SK-N-SH (cell line): ENCODE measurements around the gene SYCN. TPM values are rescaled to one million over a fixed set of nuclear protein-coding genes. Genes with fewer than 3 reads are reported as not detected.
"Not testable (repeated sequence)": the region's sequence is repeated elsewhere in the genome, so short reads cannot be mapped to it uniquely, and the experiment has no call there.

Experiments used
- CTCF ChIA-PET: fragments of 300-600, 350-600 bp; formaldehyde crosslinking; extraction: SDS; loops from one replicate; lab custom pipeline; 2021; lab: Yijun Ruan, JAX
- POLR2A ChIA-PET: fragments of 350-600 bp; sonication (Branson Sonifier 250); formaldehyde crosslinking; extraction: SDS; loops from one replicate; lab custom pipeline; 2020; ENCODE audit warnings: antibody characterized with exemption, inconsistent platforms; lab: Yijun Ruan, JAX
- DNase-seq: peaks from one replicate; pipeline ENCODE4 v3.0.0; 2012
- H2AFZ ChIP-seq: fragments of 200-600 bp; sonication (generic); 2 replicates; pipeline ENCODE4 v1.8.1; 2016; ENCODE audit warnings: antibody characterized with exemption, mild to moderate bottlenecking, low read depth
- H3F3A ChIP-seq: fragments of 200-600 bp; sonication (generic); replicated peaks from 2 replicates; pipeline ENCODE3; 2016; ENCODE audit warnings: antibody characterized with exemption, mild to moderate bottlenecking; ENCODE audit not compliant: insufficient read depth
- H3K27ac ChIP-seq, 2 experiments: fragments of 200-500 bp in 1 of 2; fragments of 200-600 bp in 1 of 2; sonication (Bioruptor generic) in 1 of 2; sonication (generic), shearing (Covaris generic) in 1 of 2; 2 replicates each; pipeline versions ENCODE4 v1.5.1 to v1.6.1; 2014 to 2016; ENCODE audit warnings: low read depth in 2 of 2, inconsistent platforms in 1 of 2, low read length in 1 of 2, mild to moderate bottlenecking in 1 of 2, mixed read lengths in 1 of 2
- H3K27me3 ChIP-seq: fragments of 200-600 bp; sonication (generic), shearing (Covaris generic); 2 replicates; pipeline ENCODE4 v1.6.1; 2016; ENCODE audit warnings: mixed run types; ENCODE audit not compliant: insufficient read depth
- H3K36me3 ChIP-seq, 2 experiments: fragments of 200-500 bp in 1 of 2; fragments of 200-600 bp in 1 of 2; sonication (Bioruptor generic) in 1 of 2; sonication (generic) in 1 of 2; replicated peaks in 1 of 2; 2 replicates each; pipeline versions ENCODE3 to v1.5.1; 2014 to 2016; ENCODE audit warnings: low read length in 1 of 2, mild to moderate bottlenecking in 1 of 2; ENCODE audit not compliant: insufficient read depth in 2 of 2, control insufficient read depth in 1 of 2
- H3K4me1 ChIP-seq, 2 experiments: fragments of 200-500 bp in 1 of 2; fragments of 200-600 bp in 1 of 2; sonication (Bioruptor generic) in 1 of 2; sonication (generic), shearing (Covaris generic) in 1 of 2; 2 replicates each; pipeline versions ENCODE4 v1.5.1 to v1.6.1; 2014 to 2016; ENCODE audit warnings: low read depth in 1 of 2, low read length in 1 of 2, mixed run types in 1 of 2; ENCODE audit not compliant: insufficient read depth in 2 of 2, control insufficient read depth in 1 of 2
- H3K4me2 ChIP-seq: fragments of 200-600 bp; sonication (generic), shearing (Covaris generic); 2 replicates; pipeline ENCODE4 v1.6.1; 2017; ENCODE audit warnings: mixed run types
- H3K4me3 ChIP-seq, 2 experiments: fragments of 200-500 bp in 1 of 2; fragments of 200-600 bp in 1 of 2; sonication (Bioruptor generic) in 1 of 2; sonication (generic), shearing (Covaris generic) in 1 of 2; 2 replicates each; pipeline versions ENCODE4 v1.5.1 to v1.8.1; 2014 to 2016; ENCODE audit warnings: low read depth in 2 of 2, inconsistent platforms in 1 of 2, low read length in 1 of 2, mild to moderate bottlenecking in 1 of 2, mixed read lengths in 1 of 2, moderate library complexity in 1 of 2
- H3K79me2 ChIP-seq: fragments of 200-600 bp; sonication (generic); 2 replicates; pipeline ENCODE4 v1.8.1; 2017; ENCODE audit warnings: mild to moderate bottlenecking; ENCODE audit not compliant: insufficient read depth
- H3K9ac ChIP-seq: fragments of 200-600 bp; sonication (generic); 2 replicates; pipeline ENCODE4 v1.6.1; 2017; ENCODE audit warnings: mixed run types
- H3K9me2 ChIP-seq: fragments of 200-600 bp; sonication (generic); 2 replicates; pipeline ENCODE4 v1.6.1; 2017; ENCODE audit warnings: mixed run types
- H3K9me3 ChIP-seq: fragments of 200-600 bp; sonication (generic); 2 replicates; pipeline ENCODE4 v1.6.1; 2017; ENCODE audit warnings: mixed run types, mild to moderate bottlenecking, moderate library complexity
- H4K20me1 ChIP-seq: fragments of 200-600 bp; sonication (generic); 2 replicates; pipeline ENCODE4 v1.6.1; 2017; ENCODE audit warnings: mild to moderate bottlenecking, mixed run types; ENCODE audit not compliant: insufficient read depth
- CHD2 ChIP-seq: fragments of 150-350 bp; IDR thresholded peaks from 2 replicates; pipeline ENCODE4 v1.6.1; 2018; ENCODE audit warnings: low read length; ENCODE audit not compliant: partially characterized antibody
- EZH2phosphoT487 ChIP-seq: fragments of 200-600 bp; sonication (generic); IDR thresholded peaks from 2 replicates; pipeline ENCODE4 v1.6.1; 2017; ENCODE audit warnings: low read depth, mixed run types, mild to moderate bottlenecking, antibody characterized with exemption, moderate library complexity, borderline replicate concordance
- GABPA ChIP-seq: IDR thresholded peaks from 2 replicates; pipeline ENCODE4 v1.4.0; 2012; ENCODE audit warnings: low read depth, mild to moderate bottlenecking
- IRF3 ChIP-seq: fragments of 150-350 bp; IDR thresholded peaks from 2 replicates; pipeline ENCODE4 v1.6.1; 2016; ENCODE audit warnings: mild to moderate bottlenecking, low read depth, low read length
- JUND ChIP-seq: IDR thresholded peaks from 2 replicates; pipeline ENCODE4 v1.4.0; 2012
- MAX ChIP-seq: IDR thresholded peaks from 2 replicates; pipeline ENCODE4 v1.4.0; 2012; ENCODE audit warnings: low read depth
- NRF1 ChIP-seq: IDR thresholded peaks from 2 replicates; pipeline ENCODE4 v1.6.1; 2012; ENCODE audit warnings: low read depth, mild to moderate bottlenecking, low read length
- POLR2AphosphoS5 ChIP-seq: IDR thresholded peaks from 2 replicates; pipeline ENCODE4 v1.6.1; 2012; ENCODE audit warnings: low read depth, low read length
- RAD21 ChIP-seq: IDR thresholded peaks from 2 replicates; pipeline ENCODE4 v1.6.1; 2012; ENCODE audit warnings: mild to moderate bottlenecking, low read length
- REST ChIP-seq: IDR thresholded peaks from 2 replicates; pipeline ENCODE4 v1.6.1; 2012; ENCODE audit warnings: mild to moderate bottlenecking, low read depth, low read length, moderate library complexity
- RXRA ChIP-seq: IDR thresholded peaks from 2 replicates; pipeline ENCODE4 v1.4.0; 2012; ENCODE audit warnings: low read depth, mild to moderate bottlenecking, borderline replicate concordance
- TAF1 ChIP-seq: IDR thresholded peaks from 2 replicates; pipeline ENCODE4 v1.6.1; 2012; ENCODE audit warnings: low read depth, mild to moderate bottlenecking, low read length, moderate library complexity, borderline replicate concordance
- TCF12 ChIP-seq: IDR thresholded peaks from 2 replicates; pipeline ENCODE4 v1.4.0; 2012
- TEAD4 ChIP-seq: IDR thresholded peaks from 2 replicates; pipeline ENCODE4 v1.4.0; 2012; ENCODE audit warnings: mild to moderate bottlenecking, borderline replicate concordance; ENCODE audit not compliant: insufficient read depth
- USF1 ChIP-seq: IDR thresholded peaks from 2 replicates; pipeline ENCODE4 v1.4.0; 2012; ENCODE audit warnings: low read depth, borderline replicate concordance
- YY1 ChIP-seq: IDR thresholded peaks from 2 replicates; pipeline ENCODE4 v1.4.0; 2012; ENCODE audit warnings: low read depth, mild to moderate bottlenecking
- ZBTB33 ChIP-seq: IDR thresholded peaks from 2 replicates; pipeline ENCODE4 v1.4.0; 2012; ENCODE audit warnings: low read depth, borderline replicate concordance
- WGBS: methylation state at CpG from one replicate; pipeline ENCODE4 v1.1.6; 2017; ENCODE audit warnings: low lambda C conversion rate; 5-methylcytosine and 5-hydroxymethylcytosine counted together
- polyA plus RNA-seq, 3 experiments: library from polyadenylated mRNA; depleted of rRNA; stranded (reverse); fragments of >200 nt; gene quantifications; 2 replicates each; pipeline ENCODE4 v1.2.3, GENCODE V29; 2012

The SYCN gene
- polyA plus RNA-seq, 1 of the 3 experiments (the other 2 are of a cell fraction), result not detected

- Histone ChIP-seq H4K20me1 (no peaks in the 10 kb centered on the region), H3K4me2 (no peak overlapping the region), H3K79me2 (no peaks in the 10 kb centered on the region), H3K36me3 (no peaks in the 10 kb centered on the region), H3K9me3 (no peaks in the 10 kb centered on the region), H3K27me3 (no peaks in the 10 kb centered on the region; the same call in 1 of the 2 replicates), H2AFZ (no peak overlapping the region), H3K4me3 (no peak overlapping the region), H3K9me2 (no peaks in the 10 kb centered on the region), H3F3A (no peaks in the 10 kb centered on the region), H3K9ac (no peak overlapping the region), H3K27ac (no peak overlapping the region), H3K4me1 (no peaks in the 10 kb centered on the region)
- TF ChIP-seq TCF12, result no peak
- TF ChIP-seq POLR2AphosphoS5, result no peak
- TF ChIP-seq JUND, result no peak
- no peak for TF ChIP-seq ZBTB33
- TF ChIP-seq TAF1, result no peak
- TF ChIP-seq MAX, result no peak
- no peak for TF ChIP-seq RAD21
- no peak for TF ChIP-seq EZH2phosphoT487
- no peak for TF ChIP-seq USF1
- TF ChIP-seq RXRA, result no peak
- no peak for TF ChIP-seq IRF3
- no peak for TF ChIP-seq CHD2
- no peak for TF ChIP-seq NRF1
- no peak for TF ChIP-seq GABPA
- no peak for TF ChIP-seq TEAD4
- TF ChIP-seq REST, result no peak
- TF ChIP-seq YY1, result no peak
- 61% methylated on average over 5 of the region's 5 CpGs for WGBS
- ChIA-PET POLR2A (no interaction called here), CTCF (interaction anchor here (1.1 to 2.5 kb wide), 2 partner anchors 107 to 111 kb away, joined by 4 to 8 read pairs; no protein-coding TSS in a partner anchor)
- no peak for DNase-seq
These were observed 13.0 kb upstream of the SYCN start for GRCh38 chr19:39217094-39217493.

GRCh38 chr19:39215323-39215722 is 11.3 kb upstream of the SYCN start:
- CTCF ChIA-PET, result interaction anchor here (2.5 kb wide), 1 partner anchor 113 kb away, joined by 8 read pairs; no protein-coding TSS in a partner anchor
- not testable (repeated sequence) for H3F3A ChIP-seq

More at GRCh38 chr19:39215323-39215722, 11.3 kb upstream of the SYCN start:
- H3K36me3 ChIP-seq, POLR2A ChIA-PET, H3K4me3 ChIP-seq, H3K4me2 ChIP-seq, H2AFZ ChIP-seq, H3K9me3 ChIP-seq, H3K79me2 ChIP-seq, H4K20me1 ChIP-seq, H3K27me3 ChIP-seq, H3K9me2 ChIP-seq, H3K4me1 ChIP-seq, DNase-seq, H3K9ac ChIP-seq, H3K27ac ChIP-seq: not testable (repeated sequence)
- 45% methylated on average over 3 of the region's 3 CpGs for WGBS
